Muscle layer of colon (tissue), 2 donors: Measurements from ENCODE around the gene TMEM185B.

Experiments used
- H3K27ac ChIP-seq: one replicate; pipeline ENCODE4 v1.7.0; 2013; ENCODE audit warnings: low read depth, mild to moderate bottlenecking, low read length, moderate library complexity
- H3K27me3 ChIP-seq, 2 donors: one replicate each; pipeline ENCODE4 v1.7.0; 2013; ENCODE audit warnings: low read length in 2 of 2, mild to moderate bottlenecking in 2 of 2; ENCODE audit not compliant: insufficient read depth in 2 of 2, control insufficient read depth in 1 of 2
- H3K36me3 ChIP-seq: one replicate; pipeline ENCODE4 v1.7.0; 2013; ENCODE audit warnings: mild to moderate bottlenecking, low read length; ENCODE audit not compliant: insufficient read depth
- H3K4me1 ChIP-seq: one replicate; pipeline ENCODE4 v1.7.0; 2013; ENCODE audit warnings: mild to moderate bottlenecking, low read length; ENCODE audit not compliant: insufficient read depth
- H3K4me3 ChIP-seq, 2 donors: one replicate each; pipeline ENCODE4 v1.7.0; 2013; ENCODE audit warnings: low read length in 2 of 2, low read depth in 1 of 2, mild to moderate bottlenecking in 1 of 2, moderate library complexity in 1 of 2
- H3K9ac ChIP-seq: one replicate; pipeline ENCODE4 v1.7.0; 2013; ENCODE audit warnings: low read length
- H3K9me3 ChIP-seq: one replicate; pipeline ENCODE4 v1.7.0; 2013; ENCODE audit warnings: mild to moderate bottlenecking, low read length
- donor health status: abdominal sarcoma.
- donor health status: Adenocarcinoma of cecum.

The TMEM185B gene

GRCh38 chr2:120247851-120248250 lies 24.7 kb upstream of the TMEM185B start:
- no peaks in the 10 kb centered on the region for H3K27me3 ChIP-seq
- H3K36me3 ChIP-seq, result no peaks in the 10 kb centered on the region
- no peaks in the 10 kb centered on the region for H3K9me3 ChIP-seq
- H3K4me3 ChIP-seq, result no peak overlapping the region
- H3K27ac ChIP-seq, result no peak overlapping the region
- no peak overlapping the region for H3K9ac ChIP-seq
- peaks cover 18% of the 10 kb centered on the region for H3K4me1 ChIP-seq

GRCh38 chr2:120246546-120247300 lies 23.5 kb upstream of the TMEM185B start:
- Histone ChIP-seq H3K36me3 (no peaks in the 10 kb centered on the region), H3K4me3 (no peak overlapping the region), H3K27me3 (no peaks in the 10 kb centered on the region), H3K9me3 (no peaks in the 10 kb centered on the region), H3K27ac (no peak overlapping the region), H3K9ac (no peak overlapping the region), H3K4me1 (peaks cover 15% of the 10 kb centered on the region)

GRCh38 chr2:120245520-120246332 lies 22.5 kb upstream of the TMEM185B start:
- Histone ChIP-seq H3K9ac (no peak overlapping the region), H3K4me3 (no peak overlapping the region), H3K27me3 (no peaks in the 10 kb centered on the region), H3K4me1 (peaks cover 15% of the 10 kb centered on the region), H3K36me3 (no peaks in the 10 kb centered on the region), H3K9me3 (no peaks in the 10 kb centered on the region), H3K27ac (no peak overlapping the region)

GRCh38 chr2:120244656-120245519 lies 21.7 kb upstream of the TMEM185B start:
- no peak overlapping the region for H3K27ac ChIP-seq
- no peaks in the 10 kb centered on the region for H3K9me3 ChIP-seq
- H3K4me1 ChIP-seq, result peaks cover 15% of the 10 kb centered on the region
- H3K4me3 ChIP-seq, result no peak overlapping the region
- no peak overlapping the region for H3K9ac ChIP-seq
- no peaks in the 10 kb centered on the region for H3K36me3 ChIP-seq
- H3K27me3 ChIP-seq, result no peaks in the 10 kb centered on the region

GRCh38 chr2:120243875-120244553 lies 20.8 kb upstream of the TMEM185B start:
- H3K9me3 ChIP-seq, result no peaks in the 10 kb centered on the region
- H3K4me1 ChIP-seq, result peaks cover 15% of the 10 kb centered on the region

GRCh38 chr2:120243211-120243610 lies 20.0 kb upstream of the TMEM185B start:
- no peaks in the 10 kb centered on the region for H3K27me3 ChIP-seq
- H3K36me3 ChIP-seq, result no peaks in the 10 kb centered on the region
- no peak overlapping the region for H3K9ac ChIP-seq
- peaks cover 15% of the 10 kb centered on the region for H3K4me1 ChIP-seq
- no peak overlapping the region for H3K4me3 ChIP-seq
- H3K9me3 ChIP-seq, result no peaks in the 10 kb centered on the region
- no peak overlapping the region for H3K27ac ChIP-seq

More at GRCh38 chr2:120243875-120244553, 20.8 kb upstream of the TMEM185B start:
- no peak overlapping the region for H3K9ac ChIP-seq
- H3K4me3 ChIP-seq, result no peak overlapping the region
- H3K27ac ChIP-seq, result no peak overlapping the region
- H3K36me3 ChIP-seq, result no peaks in the 10 kb centered on the region
- H3K27me3 ChIP-seq, result no peaks in the 10 kb centered on the region

GRCh38 chr2:120241684-120242083 lies 18.5 kb upstream of the TMEM185B start:
- Histone ChIP-seq H3K9ac (no peak overlapping the region), H3K36me3 (no peaks in the 10 kb centered on the region), H3K27ac (no peak overlapping the region), H3K9me3 (no peaks in the 10 kb centered on the region), H3K27me3 (no peaks in the 10 kb centered on the region), H3K4me3 (no peak overlapping the region), H3K4me1 (peaks cover 15% of the 10 kb centered on the region)

- Histone ChIP-seq H3K4me1 (peaks cover 14% of the 10 kb centered on the region), H3K9ac (no peak overlapping the region), H3K4me3 (no peak overlapping the region), H3K27ac (no peak overlapping the region), H3K36me3 (no peaks in the 10 kb centered on the region), H3K9me3 (no peaks in the 10 kb centered on the region), H3K27me3 (no peaks in the 10 kb centered on the region)
Observed at GRCh38 chr2:120240901-120241429, 17.8 kb upstream of the TMEM185B start.

- peaks cover 1% of the 10 kb centered on the region for H3K4me1 ChIP-seq
- H3K4me3 ChIP-seq, result no peak overlapping the region
- H3K9ac ChIP-seq, result no peak overlapping the region
- H3K27me3 ChIP-seq, result no peaks in the 10 kb centered on the region
- no peaks in the 10 kb centered on the region for H3K9me3 ChIP-seq
- no peaks in the 10 kb centered on the region for H3K36me3 ChIP-seq
- no peak overlapping the region for H3K27ac ChIP-seq
Observed at GRCh38 chr2:120239488-120240287, 16.5 kb upstream of the TMEM185B start.
